ENCODE results near the gene SFXN5.

The SFXN5 gene

GRCh38 chr2:73023497-73023896, 48.0 kb downstream of the SFXN5 start (continued):
- TF ChIP-seq ZNF449 (tag by site-specific recombination; IDR thresholded peaks at IDR 0.05) (no peak), ZNF701 (tag by site-specific recombination; IDR thresholded peaks at IDR 0.05) (no peak), GLIS2 (tag by site-specific recombination; IDR thresholded peaks at IDR 0.05) (no peak), ZNF645 (tag by site-specific recombination; IDR thresholded peaks at IDR 0.05) (no peak), ZNF133 (tag by site-specific recombination; IDR thresholded peaks at IDR 0.05) (no peak)

- ChIA-PET CTCF (interaction anchor here (0.7 kb wide), 2 partner anchors 11 to 156 kb away, joined by 3 read pairs; no protein-coding TSS in a partner anchor), POLR2A (no interaction called here)
- Histone ChIP-seq H3K36me3 (ENCODE audit: control insufficient read depth in 2 of 2, insufficient read depth in 1 of 2, low read length in 2 of 2) (peaks cover 0 to 7% of the 10 kb centered on the region in 2 experiments; a peak in 1 of 3 replicates), H3K9me3 (ENCODE audit: control insufficient read depth, insufficient read depth, low read depth, low read length) (no peaks in the 10 kb centered on the region), H3K27ac (ENCODE audit: extremely low read depth, low read depth, low read length) (no peak overlapping the region), H3K4me3 (ENCODE audit: low read depth, low read length) (no peak overlapping the region), H3K4me1 (ENCODE audit: control insufficient read depth, insufficient read depth, low read length) (no peaks in the 10 kb centered on the region)
- TF ChIP-seq ZNF777 (tag by site-specific recombination; IDR thresholded peaks at IDR 0.05; ENCODE audit: borderline replicate concordance): no peak
- TF ChIP-seq OSR2 (tag by site-specific recombination; IDR thresholded peaks at IDR 0.05): no peak
- TF ChIP-seq GLIS1 (tag by site-specific recombination; IDR thresholded peaks at IDR 0.05): no peak
- no peak for TF ChIP-seq ZNF148 (tag by site-specific recombination; IDR thresholded peaks at IDR 0.05; ENCODE audit: borderline replicate concordance)
- TF ChIP-seq MZF1 (tag by site-specific recombination; IDR thresholded peaks at IDR 0.05; ENCODE audit: borderline replicate concordance): no peak
- no peak for TF ChIP-seq GLIS2 (tag by site-specific recombination; IDR thresholded peaks at IDR 0.05)
- TF ChIP-seq ZNF48 (tag by site-specific recombination; IDR thresholded peaks at IDR 0.05): no peak
- TF ChIP-seq ZNF704 (tag by site-specific recombination; IDR thresholded peaks at IDR 0.05): no peak
- TF ChIP-seq ZNF174 (tag by site-specific recombination; IDR thresholded peaks at IDR 0.05): no peak
- TF ChIP-seq ZNF76 (tag by site-specific recombination; IDR thresholded peaks at IDR 0.05; ENCODE audit: borderline replicate concordance, low read depth): no peak
- TF ChIP-seq ZNF10 (tag by site-specific recombination; IDR thresholded peaks at IDR 0.05): no peak
- no peak for TF ChIP-seq ZNF660 (tag by site-specific recombination; IDR thresholded peaks at IDR 0.05)
- no peak for TF ChIP-seq KLF1 (tag by site-specific recombination; IDR thresholded peaks at IDR 0.05)
- TF ChIP-seq ZNF548 (tag by site-specific recombination; IDR thresholded peaks at IDR 0.05): no peak
Observed at GRCh38 chr2:73022024-73022568, 49.4 kb downstream of the SFXN5 start.

All from HEK293 (cell line).